H9 (cell line): ENCODE measurements around the gene KPNA1. TPM values are rescaled to one million over a fixed set of nuclear protein-coding genes. Genes with fewer than 3 reads are reported as not detected.

Source experiments
- DNase-seq: peaks from one replicate; pipeline ENCODE4 v3.0.0-alpha.2; 2017
- H2AFZ ChIP-seq: one replicate; pipeline ENCODE4 v1.6.1; 2013; ENCODE audit warnings: mild to moderate bottlenecking, low read length, control low read depth, moderate library complexity
- H2AK5ac ChIP-seq: 2 replicates; pipeline ENCODE4 v1.6.1; 2013; ENCODE audit warnings: low read length, control low read depth, mixed read lengths; ENCODE audit not compliant: insufficient read length
- H2BK120ac ChIP-seq: one replicate; pipeline ENCODE4 v1.6.1; 2013; ENCODE audit warnings: low read depth, mild to moderate bottlenecking, low read length, control low read depth, inconsistent platforms; ENCODE audit not compliant: poor library complexity, severe bottlenecking
- H2BK12ac ChIP-seq: 2 replicates; pipeline ENCODE4 v1.6.1; 2013; ENCODE audit warnings: low read length, control low read depth, mixed read lengths, low read depth; ENCODE audit not compliant: insufficient read length
- H2BK15ac ChIP-seq: 2 replicates; pipeline ENCODE4 v1.6.1; 2013; ENCODE audit warnings: low read depth, low read length, control low read depth
- H2BK20ac ChIP-seq: one replicate; pipeline ENCODE4 v1.6.1; 2013; ENCODE audit warnings: low read depth, mild to moderate bottlenecking, low read length, control low read depth, inconsistent platforms; ENCODE audit not compliant: poor library complexity, severe bottlenecking
- H2BK5ac ChIP-seq: 2 replicates; pipeline ENCODE4 v1.6.1; 2013; ENCODE audit warnings: low read length, control low read depth, mixed read lengths; ENCODE audit not compliant: insufficient read length
- H3K14ac ChIP-seq: 2 replicates; pipeline ENCODE4 v1.6.1; 2013; ENCODE audit warnings: low read length, control low read depth; ENCODE audit not compliant: insufficient read depth
- H3K18ac ChIP-seq: 2 replicates; pipeline ENCODE4 v1.6.1; 2013; ENCODE audit warnings: low read depth, mild to moderate bottlenecking, mixed read lengths, low read length, control low read depth; ENCODE audit not compliant: insufficient read length
- H3K23ac ChIP-seq: 2 replicates; pipeline ENCODE4 v1.6.1; 2013; ENCODE audit warnings: low read length, control low read depth, mixed read lengths, low read depth; ENCODE audit not compliant: insufficient read length
- H3K23me2 ChIP-seq: 2 replicates; pipeline ENCODE4 v1.6.1; 2013; ENCODE audit warnings: low read depth, mild to moderate bottlenecking, mixed read lengths, low read length, control low read depth; ENCODE audit not compliant: insufficient read length, poor library complexity, severe bottlenecking
- H3K27ac ChIP-seq: 2 replicates; pipeline ENCODE4 v1.5.1; 2013; ENCODE audit warnings: low read length, control low read depth, mixed read lengths, low read depth; ENCODE audit not compliant: insufficient read length
- H3K27me3 ChIP-seq: 2 replicates; pipeline ENCODE4 v1.6.1; 2013; ENCODE audit warnings: low read length, control low read depth, inconsistent platforms; ENCODE audit not compliant: insufficient read depth
- H3K4ac ChIP-seq: 2 replicates; pipeline ENCODE4 v1.6.1; 2013; ENCODE audit warnings: low read depth, mild to moderate bottlenecking, control low read depth, inconsistent platforms, low read length, moderate library complexity
- H3K4me1 ChIP-seq: 2 replicates; pipeline ENCODE4 v1.6.1; 2013; ENCODE audit warnings: low read length, control low read depth, inconsistent platforms; ENCODE audit not compliant: insufficient read depth
- H3K4me2 ChIP-seq: 2 replicates; pipeline ENCODE4 v1.6.1; 2013; ENCODE audit warnings: low read length, control low read depth, mixed read lengths; ENCODE audit not compliant: insufficient read length, insufficient read depth
- H3K56ac ChIP-seq: 2 replicates; pipeline ENCODE4 v1.6.1; 2013; ENCODE audit warnings: low read depth, mild to moderate bottlenecking, mixed read lengths, low read length, control low read depth; ENCODE audit not compliant: insufficient read length
- H3K79me1 ChIP-seq: 2 replicates; pipeline ENCODE4 v1.6.1; 2013; ENCODE audit warnings: low read depth, mild to moderate bottlenecking, moderate library complexity, low read length, control low read depth, inconsistent platforms; ENCODE audit not compliant: insufficient read depth, poor library complexity, severe bottlenecking
- H3K79me2 ChIP-seq: 2 replicates; pipeline ENCODE4 v1.6.1; 2013; ENCODE audit warnings: low read length, control low read depth, inconsistent platforms; ENCODE audit not compliant: insufficient read depth
- H3K9ac ChIP-seq: 2 replicates; pipeline ENCODE4 v1.6.1; 2013; ENCODE audit warnings: low read length, control low read depth, mixed read lengths; ENCODE audit not compliant: insufficient read length; ENCODE audit errors: extremely low read depth
- H3K9me3 ChIP-seq: one replicate; pipeline ENCODE4 v1.6.1; 2013; ENCODE audit warnings: low read depth, low read length, inconsistent platforms; ENCODE audit not compliant: control insufficient read depth
- H3T11ph ChIP-seq: one replicate; pipeline ENCODE4 v1.6.1; 2013; ENCODE audit warnings: mild to moderate bottlenecking, low read length, control low read depth, inconsistent platforms
- H4K20me1 ChIP-seq: one replicate; pipeline ENCODE4 v1.6.1; 2013; ENCODE audit not compliant: control insufficient read depth, insufficient read length, insufficient read depth
- H4K5ac ChIP-seq: 2 replicates; pipeline ENCODE4 v1.6.1; 2013; ENCODE audit warnings: low read depth, mild to moderate bottlenecking, mixed read lengths, low read length, control low read depth; ENCODE audit not compliant: insufficient read length
- H4K8ac ChIP-seq: replicated peaks from 2 replicates; pipeline ENCODE4 v1.6.1; 2013; ENCODE audit warnings: low read length, control low read depth, mixed read lengths, low read depth; ENCODE audit not compliant: insufficient read length
- H4K91ac ChIP-seq: 2 replicates; pipeline ENCODE4 v1.6.1; 2013; ENCODE audit warnings: low read depth, mild to moderate bottlenecking, moderate library complexity, mixed read lengths, low read length, control low read depth; ENCODE audit not compliant: insufficient read length
- H3K27ac Mint-ChIP-seq, 3 experiments: 2 replicates in 2 of 3; 3 replicates in 1 of 3; pipeline ENCODE4 v1.8.0; 2020 to 2021; ENCODE audit warnings: mixed read lengths in 3 of 3, mild to moderate bottlenecking in 1 of 3, moderate library complexity in 1 of 3
- H3K27me3 Mint-ChIP-seq: 2 replicates; pipeline ENCODE4 v1.8.0; 2021; ENCODE audit warnings: low read depth, mild to moderate bottlenecking, moderate library complexity, mixed read lengths
- H3K36me3 Mint-ChIP-seq, 3 experiments: 2 replicates in 2 of 3; 3 replicates in 1 of 3; pipeline ENCODE4 v1.8.0; 2020 to 2021; ENCODE audit warnings: low read depth in 3 of 3, mixed read lengths in 3 of 3; ENCODE audit not compliant: insufficient read depth in 1 of 3
- H3K4me1 Mint-ChIP-seq, 2 experiments: 2 replicates each; pipeline ENCODE4 v1.8.0; 2020; ENCODE audit warnings: mixed read lengths in 2 of 2
- H3K4me3 Mint-ChIP-seq, 2 experiments: 2 replicates in 1 of 2; 3 replicates in 1 of 2; pipeline ENCODE4 v1.8.0; 2020 to 2021; ENCODE audit warnings: mild to moderate bottlenecking in 2 of 2, mixed read lengths in 2 of 2, moderate library complexity in 1 of 2
- H3K9me3 Mint-ChIP-seq, 2 experiments: 2 replicates in 1 of 2; 3 replicates in 1 of 2; pipeline ENCODE4 v1.8.0; 2020; ENCODE audit warnings: mild to moderate bottlenecking in 2 of 2, mixed read lengths in 2 of 2, moderate library complexity in 1 of 2
- WGBS: extraction: QIAGEN DNeasy Blood & Tissue Kit; methylation state at CpG from one replicate; pipeline ENCODE4 v1.1.7; 2013; ENCODE audit warnings: missing lambda C conversion rate, low lambda C conversion rate, mixed read lengths; ENCODE audit not compliant: insufficient read length; ENCODE audit errors: extremely low coverage; 5-methylcytosine and 5-hydroxymethylcytosine counted together
- total RNA-seq: library from RNA; stranded (reverse); gene quantifications from 2 replicates; pipeline ENCODE4 v1.2.1, GENCODE V29; 2021
- TF ChIP-seq, protein P1 (sequence below): fragments of 200-600 bp; sonication (generic); conservative IDR thresholded peaks from 3 replicates; pipeline ENCODE4 v1.8.0; 2021; ENCODE audit warnings: antibody characterized with exemption, mild to moderate bottlenecking

The KPNA1 gene
- total RNA-seq, 1 experiment from 2014 or later: 71.7 TPM

DNA sequence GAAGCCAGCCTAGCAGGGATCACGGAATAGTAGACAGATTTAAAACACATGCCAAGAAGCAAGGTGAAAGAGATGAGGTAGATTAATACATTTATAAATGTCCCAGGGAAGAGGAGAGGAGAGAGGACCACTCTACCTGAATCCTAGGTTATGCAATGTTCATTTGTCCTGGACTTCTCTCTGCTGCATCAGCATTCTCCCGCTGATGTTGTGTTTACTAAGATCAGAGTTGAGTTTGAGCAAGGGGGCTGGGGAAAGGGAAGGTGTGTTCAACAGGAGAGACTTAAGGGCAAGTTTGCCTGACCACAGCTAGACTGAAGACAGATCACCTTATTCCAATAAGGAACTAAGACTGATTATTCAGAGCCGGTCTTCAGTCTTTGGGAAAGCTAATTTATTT, 1.1 kb upstream of the KPNA1 start:
- no peak for DNase-seq
- Histone ChIP-seq H3K9ac (no peak overlapping the region), H4K5ac (no peak overlapping the region), H2AFZ (no peak overlapping the region), H2BK15ac (no peak overlapping the region), H3K79me1 (peaks cover 3% of the 10 kb centered on the region), H3K18ac (no peak overlapping the region), H3K4me1 (no peaks in the 10 kb centered on the region; the same call in 1 of the 2 replicates), H3K56ac (no peak overlapping the region), H3K4me2 (no peak overlapping the region), H4K91ac (no peak overlapping the region), H2BK12ac (no peak overlapping the region), H3K27ac (no peak overlapping the region), H3K9me3 (no peaks in the 10 kb centered on the region), H3K27me3 (no peaks in the 10 kb centered on the region), H3K14ac (no peak overlapping the region), H2BK5ac (no peak overlapping the region), H4K20me1 (no peaks in the 10 kb centered on the region), H3K4ac (no peak overlapping the region), H3K23ac (no peak overlapping the region), H3T11ph (no peak overlapping the region), H3K79me2 (peaks cover 12% of the 10 kb centered on the region; the same call in 1 of the 2 replicates), H2BK120ac (no peak overlapping the region), H3K23me2 (peaks cover 11% of the 10 kb centered on the region), H2BK20ac (no peak overlapping the region), H2AK5ac (no peak overlapping the region), H4K8ac (no peak overlapping the region)
- no peaks in the 10 kb centered on the region for H3K36me3 Mint-ChIP-seq
- WGBS: no CpG with 5 or more reads among the region's 3 CpGs
- H3K4me3 Mint-ChIP-seq: 0 out of 5 replicates have a peak overlapping the region, but pooled peaks of 1 of the 2 experiments have one; percentile 6
- H3K4me1 Mint-ChIP-seq: peaks cover 23 to 26% of the 10 kb centered on the region in 2 experiments
- H3K9me3 Mint-ChIP-seq: peaks cover 0 to 3% of the 10 kb centered on the region in 2 experiments; a peak in 2 of 5 replicates
- no peak overlapping the region for H3K27ac Mint-ChIP-seq
- TF ChIP-seq, protein P1, sequence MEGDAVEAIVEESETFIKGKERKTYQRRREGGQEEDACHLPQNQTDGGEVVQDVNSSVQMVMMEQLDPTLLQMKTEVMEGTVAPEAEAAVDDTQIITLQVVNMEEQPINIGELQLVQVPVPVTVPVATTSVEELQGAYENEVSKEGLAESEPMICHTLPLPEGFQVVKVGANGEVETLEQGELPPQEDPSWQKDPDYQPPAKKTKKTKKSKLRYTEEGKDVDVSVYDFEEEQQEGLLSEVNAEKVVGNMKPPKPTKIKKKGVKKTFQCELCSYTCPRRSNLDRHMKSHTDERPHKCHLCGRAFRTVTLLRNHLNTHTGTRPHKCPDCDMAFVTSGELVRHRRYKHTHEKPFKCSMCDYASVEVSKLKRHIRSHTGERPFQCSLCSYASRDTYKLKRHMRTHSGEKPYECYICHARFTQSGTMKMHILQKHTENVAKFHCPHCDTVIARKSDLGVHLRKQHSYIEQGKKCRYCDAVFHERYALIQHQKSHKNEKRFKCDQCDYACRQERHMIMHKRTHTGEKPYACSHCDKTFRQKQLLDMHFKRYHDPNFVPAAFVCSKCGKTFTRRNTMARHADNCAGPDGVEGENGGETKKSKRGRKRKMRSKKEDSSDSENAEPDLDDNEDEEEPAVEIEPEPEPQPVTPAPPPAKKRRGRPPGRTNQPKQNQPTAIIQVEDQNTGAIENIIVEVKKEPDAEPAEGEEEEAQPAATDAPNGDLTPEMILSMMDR: no peak
- H3K27me3 Mint-ChIP-seq: no peaks in the 10 kb centered on the region; the same call in 1 of the 2 replicates
